Eye (tissue), 1 donor: ENCODE measurements around the gene SPEF2.
A peak's percentile ranks its signal among the peaks of the same experiment; 100 is the strongest.

Source experiments
- DNase-seq: peaks from one replicate; pipeline ENCODE4 v3.0.0-alpha.2; 2015

Gene SPEF2

GRCh38 chr5:35741126-35741716, 123.6 kb downstream of the SPEF2 start:
- no peak for DNase-seq

DNA sequence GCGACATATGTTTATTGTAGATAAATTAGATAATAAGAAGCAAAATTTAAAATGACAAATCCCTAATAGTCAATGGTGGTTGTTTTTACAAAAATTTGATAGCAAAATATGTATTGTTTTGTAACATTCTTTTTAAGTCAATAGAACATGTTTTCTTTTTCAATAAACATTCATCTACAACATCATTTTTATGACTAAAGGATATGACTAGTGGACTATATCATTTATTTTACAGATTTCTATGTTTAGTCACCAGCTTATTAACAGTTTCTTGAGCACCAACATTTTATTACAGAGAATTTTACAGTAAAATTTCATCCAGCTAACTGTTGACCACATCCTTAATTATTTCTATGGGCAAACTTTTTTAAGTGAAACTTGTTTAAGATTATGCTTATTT, 124.3 kb downstream of the SPEF2 start:
- DNase-seq = no peak

- DNase-seq = no peak
Observed at GRCh38 chr5:35743644-35744043, 126.0 kb downstream of the SPEF2 start.

DNA sequence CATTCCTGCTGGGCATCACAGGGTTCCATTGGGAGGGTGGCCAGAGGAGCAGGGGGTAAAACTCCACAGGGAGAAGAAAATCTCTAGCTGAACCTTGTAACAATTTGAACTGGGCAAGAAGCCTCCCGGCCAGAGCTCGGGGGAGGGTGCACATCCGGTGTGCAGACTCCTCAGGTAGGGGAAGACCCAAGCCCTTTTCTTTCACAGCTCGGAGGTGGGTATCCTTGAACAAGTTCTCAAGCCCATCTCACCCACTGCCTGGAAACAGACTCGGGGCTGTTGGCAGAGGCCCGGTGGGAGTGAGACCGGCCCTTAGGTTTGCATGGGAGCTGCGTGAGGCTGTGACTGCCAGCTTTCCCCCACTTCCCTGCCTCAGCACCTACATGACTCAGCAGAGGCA, 127.5 kb downstream of the SPEF2 start:
- DNase-seq = no peak

DNA sequence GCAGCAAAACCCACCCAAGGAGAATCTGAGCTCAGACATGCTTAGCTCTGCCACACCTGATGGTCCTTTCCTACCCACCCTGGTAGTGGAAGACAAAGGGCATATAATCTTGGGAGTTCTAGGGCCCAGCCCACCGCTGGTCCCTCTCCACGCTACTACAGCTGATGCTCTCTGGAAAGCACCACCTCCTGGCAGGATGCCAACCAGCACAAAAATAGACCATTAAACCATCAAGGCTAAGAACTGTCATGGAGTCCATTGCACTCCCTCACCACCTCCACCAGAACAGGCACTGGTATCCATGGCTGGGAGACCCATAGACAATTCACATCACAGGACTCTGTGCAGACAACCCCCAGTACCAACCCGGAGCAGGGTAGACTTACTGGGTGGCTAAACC, 128.0 kb downstream of the SPEF2 start:
- no peak for DNase-seq

DNA sequence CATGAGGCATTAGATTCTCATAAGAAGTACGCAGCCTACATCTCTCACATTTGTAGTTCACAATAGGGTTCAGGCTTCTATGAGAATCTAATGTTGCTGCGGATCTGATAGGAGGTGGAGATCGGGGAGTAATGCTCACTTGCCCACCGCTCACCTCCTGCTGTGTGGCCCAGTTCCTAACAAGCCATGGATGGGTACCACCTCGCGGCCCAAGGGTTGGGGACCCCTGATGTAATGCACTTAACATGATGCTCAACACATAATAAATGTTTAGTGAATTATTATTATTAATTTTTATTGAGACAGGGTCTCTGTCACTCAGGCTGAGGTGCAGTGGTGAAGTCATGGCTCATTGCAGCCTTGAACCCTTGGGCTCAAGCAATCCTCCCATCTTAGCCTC, 134.3 kb downstream of the SPEF2 start:
- DNase-seq = no peak

GRCh38 chr5:35753500-35753899, 135.8 kb downstream of the SPEF2 start:
- no peak for DNase-seq

GRCh38 chr5:35754481-35754880, 136.8 kb downstream of the SPEF2 start:
- DNase-seq = no peak

GRCh38 chr5:35755966-35756365, 138.3 kb downstream of the SPEF2 start:
- no peak for DNase-seq

- no peak for DNase-seq
Observed at GRCh38 chr5:35758151-35758724, 140.6 kb downstream of the SPEF2 start.

DNA sequence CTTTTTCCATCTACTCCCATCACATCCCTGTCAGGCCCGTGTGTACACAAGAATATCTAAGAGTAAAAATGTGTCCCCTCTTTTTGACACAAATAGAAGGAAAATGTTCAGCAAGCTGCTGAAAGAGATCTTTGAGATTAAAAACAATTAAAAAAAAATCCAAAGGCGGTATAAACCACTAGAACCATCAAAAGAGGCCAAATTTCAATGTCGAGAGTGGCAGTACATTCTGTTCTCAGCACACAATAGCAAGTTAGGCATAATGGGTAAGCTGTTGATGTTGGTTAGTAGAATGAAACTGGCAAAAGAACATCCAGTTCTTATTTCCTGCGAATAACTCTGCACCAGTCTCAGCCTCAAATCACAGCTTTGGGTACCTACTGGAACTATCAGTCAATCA, 143.9 kb downstream of the SPEF2 start:
- no peak for DNase-seq

DNA sequence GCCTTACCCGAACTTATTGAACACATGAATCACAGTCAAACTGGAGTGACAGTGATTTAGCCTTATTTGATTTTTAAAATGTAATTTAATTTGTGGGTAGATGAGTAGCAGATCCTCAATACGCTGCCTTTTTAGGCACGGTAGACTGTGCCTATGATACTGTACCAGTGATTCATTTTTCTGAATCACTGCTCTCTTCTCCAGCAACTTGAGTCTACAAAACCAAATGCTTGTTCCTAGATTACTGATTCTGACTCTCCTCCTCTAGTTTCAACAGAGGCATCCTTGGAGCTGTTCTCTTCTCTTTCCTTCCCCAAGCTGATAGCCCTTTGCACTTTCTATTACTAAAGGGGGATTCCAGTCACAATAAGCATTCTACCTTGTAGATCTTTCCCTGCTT, 144.7 kb downstream of the SPEF2 start:
- no peak for DNase-seq

DNA sequence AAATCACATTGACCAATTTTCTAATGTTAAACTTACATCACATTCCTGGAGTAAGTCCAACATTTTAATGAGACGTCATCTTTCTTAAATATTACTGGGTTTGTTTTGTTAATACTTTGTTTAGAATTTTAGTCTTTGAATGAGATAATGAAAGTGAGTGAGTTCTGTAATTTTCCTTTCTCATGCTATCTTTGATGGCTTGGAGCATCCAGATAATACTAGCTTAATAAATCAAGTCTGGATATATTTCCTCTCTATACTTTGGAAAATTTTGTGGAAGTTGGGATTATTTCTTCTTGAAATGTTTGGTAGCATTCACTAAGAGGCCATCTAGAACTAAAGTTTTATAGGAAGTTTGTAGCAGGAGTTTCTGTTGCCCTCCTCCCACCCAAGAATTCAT, 148.3 kb downstream of the SPEF2 start:
- no peak for DNase-seq

- peak; percentile 20 for DNase-seq
Observed at GRCh38 chr5:35771300-35771699, 153.6 kb downstream of the SPEF2 start.

DNA sequence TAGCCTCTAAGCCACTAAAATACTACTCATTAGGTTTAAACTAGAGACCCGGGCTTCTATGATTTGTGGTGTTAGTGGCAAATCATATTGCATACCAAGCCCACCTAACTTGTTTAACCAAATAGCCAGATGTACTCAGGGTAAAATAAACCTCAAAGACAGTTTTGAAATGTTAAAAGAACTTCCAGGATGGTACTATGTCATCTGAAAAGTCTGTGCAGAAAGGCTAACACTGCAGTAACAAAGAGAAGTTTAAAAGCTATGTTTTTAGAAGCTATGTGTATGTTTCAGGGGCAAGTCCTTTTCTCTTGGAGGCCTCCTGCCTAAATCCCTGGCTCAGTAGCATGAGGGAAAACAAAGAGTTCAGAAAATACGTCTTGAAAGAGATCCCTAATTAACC, 154.2 kb downstream of the SPEF2 start:
- DNase-seq = no peak

DNA sequence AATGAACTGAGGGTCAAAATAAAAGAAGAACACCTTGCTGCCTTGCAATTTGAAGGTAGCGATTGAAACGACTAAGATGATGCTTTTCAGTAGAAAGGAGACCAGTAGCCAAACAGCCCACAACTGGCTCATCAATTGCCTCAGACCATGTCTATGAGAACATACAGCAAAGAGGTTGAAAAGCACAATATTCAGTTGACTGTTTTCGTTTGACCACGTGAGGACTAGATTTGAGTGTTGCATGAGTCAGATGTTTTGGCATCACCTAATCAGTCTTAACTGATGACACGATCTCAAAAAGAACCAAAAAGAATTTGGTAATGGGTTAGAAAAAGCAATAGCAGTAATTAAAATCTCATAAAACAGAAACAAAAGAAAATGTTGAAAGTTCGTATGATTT, 156.3 kb downstream of the SPEF2 start:
- DNase-seq = no peak

DNA sequence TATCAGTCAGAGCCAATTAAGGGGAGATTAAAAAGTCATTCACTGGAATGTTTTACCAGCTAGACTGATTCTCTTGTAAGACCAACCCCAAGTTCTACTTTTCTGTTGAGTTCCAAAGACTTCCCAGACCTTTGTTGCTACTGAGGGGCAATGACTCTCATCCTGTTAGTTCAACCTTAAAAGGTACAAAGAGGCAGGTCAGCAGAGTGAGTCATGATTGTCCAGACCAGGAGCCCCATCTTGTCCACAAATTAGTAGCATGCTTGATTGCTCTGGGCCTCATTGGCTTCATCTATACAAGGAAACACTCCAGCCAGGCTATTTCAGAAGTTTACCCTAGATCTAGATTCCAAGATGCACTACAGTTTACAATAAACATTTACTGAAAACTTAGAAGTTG, 159.1 kb downstream of the SPEF2 start:
- no peak for DNase-seq

DNA sequence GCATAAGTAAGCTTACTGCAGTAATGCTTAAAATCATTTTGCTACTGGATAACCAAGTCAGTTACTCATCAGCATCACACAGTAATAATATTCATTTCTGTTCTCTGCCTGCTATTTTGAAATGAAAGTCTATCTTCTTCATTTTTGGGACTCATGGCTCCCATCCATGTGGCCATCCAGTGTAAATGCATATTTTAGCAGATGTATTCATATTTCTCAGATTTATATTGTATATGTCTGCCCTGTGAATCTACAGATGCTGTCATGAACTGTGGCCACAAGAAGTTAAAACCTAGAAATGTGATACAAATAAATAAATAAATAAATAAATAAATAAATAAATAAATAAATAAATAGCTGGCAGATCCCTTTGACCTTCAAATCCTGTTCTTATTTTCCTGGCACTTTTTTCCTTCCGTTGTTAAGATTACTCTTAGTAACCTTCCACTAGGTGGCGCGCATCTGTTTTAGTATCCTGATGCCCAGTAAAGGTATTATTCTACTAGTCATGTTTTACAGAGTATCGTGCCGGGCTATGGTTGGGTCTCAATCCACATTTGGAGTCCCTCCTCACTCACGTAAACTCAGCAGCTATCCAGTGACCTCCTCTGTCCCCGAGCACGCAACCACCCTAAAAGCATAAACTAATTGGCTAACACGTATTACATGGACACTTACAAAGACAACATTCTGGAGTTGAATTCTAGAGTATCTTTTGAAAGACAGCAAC, 159.9 kb downstream of the SPEF2 start:
- peak; percentile 80 for DNase-seq

DNA sequence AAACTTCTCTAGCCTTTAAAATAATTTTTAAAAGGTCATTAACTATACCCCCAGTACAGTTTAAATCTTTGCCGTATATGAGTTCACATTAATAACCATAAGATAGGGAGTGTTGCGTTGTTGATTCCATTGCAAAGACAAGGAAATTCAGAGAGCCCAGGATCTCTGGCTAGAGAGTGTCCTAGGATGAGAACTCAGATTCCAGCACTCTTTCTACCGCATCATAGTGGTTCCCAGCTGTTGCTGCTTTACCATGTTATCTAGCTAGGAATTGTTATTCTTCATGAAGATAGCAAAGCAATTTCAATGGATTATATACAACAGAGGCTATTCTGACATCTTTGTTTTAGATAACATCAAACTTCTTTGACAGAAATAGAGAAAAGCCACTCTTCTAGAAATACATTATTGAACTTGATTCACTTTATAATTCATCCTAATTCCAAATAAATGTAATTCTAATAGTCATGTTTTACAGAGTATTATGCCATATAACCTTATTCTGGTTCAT, 160.7 kb downstream of the SPEF2 start:
- DNase-seq = no peak

GRCh38 chr5:35780236-35780635, 162.6 kb downstream of the SPEF2 start:
- DNase-seq = no peak

DNA sequence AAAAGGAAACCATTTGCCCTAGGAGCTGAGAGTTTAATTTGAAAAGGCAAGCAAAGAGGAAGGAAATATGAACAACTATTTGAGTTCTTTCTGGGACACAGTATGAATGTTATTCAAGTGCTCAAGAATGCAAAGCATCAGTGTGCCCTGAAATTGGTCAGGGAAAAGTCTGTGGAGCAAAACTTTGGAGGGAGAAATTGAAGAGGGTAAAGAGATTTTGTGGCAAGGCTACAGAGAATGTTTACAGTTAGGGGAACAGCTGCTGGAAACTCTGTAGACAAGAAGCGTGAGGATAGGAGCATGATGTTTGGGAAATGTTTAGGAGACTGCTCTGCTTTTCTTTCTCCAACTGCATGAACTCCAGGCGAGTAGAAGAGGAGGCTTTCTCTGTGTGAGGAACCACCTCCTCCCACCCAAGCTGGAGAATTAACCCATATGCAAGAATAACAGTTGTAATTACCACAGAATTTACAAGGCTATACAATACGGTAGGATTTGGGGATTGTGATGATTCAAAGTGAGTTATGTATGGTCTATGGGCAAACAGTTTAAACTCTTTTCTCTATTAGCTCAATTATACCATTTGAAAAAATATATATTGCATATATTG, 163.6 kb downstream of the SPEF2 start:
- peak; percentile 7 for DNase-seq

DNA sequence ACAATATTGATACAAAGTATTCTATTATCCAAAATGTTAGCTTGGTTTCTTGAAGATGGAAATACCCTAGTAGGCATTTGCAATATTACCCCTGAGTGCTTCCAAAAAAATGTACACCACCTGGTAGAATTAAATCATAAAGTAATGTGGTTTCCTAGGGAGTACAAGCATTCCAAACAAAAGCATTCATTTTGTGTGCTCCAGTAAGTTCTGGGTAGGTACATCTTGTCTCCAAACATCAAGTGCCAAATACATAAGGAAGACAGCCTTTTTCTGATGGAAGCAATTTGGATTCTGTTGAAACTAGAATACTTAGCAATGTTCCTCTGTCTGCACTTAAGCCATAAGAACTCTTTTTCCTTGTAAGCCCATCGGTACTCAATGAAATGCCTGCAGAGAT, 165.9 kb downstream of the SPEF2 start:
- no peak for DNase-seq

DNA sequence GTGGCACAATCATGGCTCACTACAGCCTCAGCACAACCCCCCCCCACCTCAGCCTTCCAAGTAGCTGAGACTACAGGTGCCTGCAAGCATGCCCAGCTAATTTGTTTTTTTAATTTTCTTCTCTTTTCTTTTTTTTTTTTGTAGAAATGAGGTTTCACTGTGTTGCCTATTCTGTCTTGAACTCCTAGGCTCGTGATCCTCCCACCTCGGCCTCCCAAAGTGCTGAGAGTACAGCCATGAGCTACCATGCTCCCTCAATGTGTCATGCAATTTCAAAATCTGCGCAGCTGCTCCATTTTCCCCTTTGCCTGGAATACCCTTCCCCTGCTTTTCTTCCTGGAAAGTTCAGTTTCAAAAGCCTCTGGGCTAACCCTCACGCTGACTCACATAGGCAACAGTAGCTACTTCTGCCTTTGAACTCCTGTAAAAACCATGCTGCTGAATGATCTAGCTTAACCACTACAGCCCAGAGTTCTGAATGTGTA, 168.0 kb downstream of the SPEF2 start:
- no peak for DNase-seq

- DNase-seq = no peak
Observed at GRCh38 chr5:35788724-35789123, 171.1 kb downstream of the SPEF2 start.
